Measurements from ENCODE around the gene PUS1. TPM values are rescaled to one million over a fixed set of nuclear protein-coding genes. Genes with fewer than 3 reads are reported as not detected.

PUS1 gene
- total RNA-seq, 2 donors from 2014 or later: 23.6 TPM

DNA sequence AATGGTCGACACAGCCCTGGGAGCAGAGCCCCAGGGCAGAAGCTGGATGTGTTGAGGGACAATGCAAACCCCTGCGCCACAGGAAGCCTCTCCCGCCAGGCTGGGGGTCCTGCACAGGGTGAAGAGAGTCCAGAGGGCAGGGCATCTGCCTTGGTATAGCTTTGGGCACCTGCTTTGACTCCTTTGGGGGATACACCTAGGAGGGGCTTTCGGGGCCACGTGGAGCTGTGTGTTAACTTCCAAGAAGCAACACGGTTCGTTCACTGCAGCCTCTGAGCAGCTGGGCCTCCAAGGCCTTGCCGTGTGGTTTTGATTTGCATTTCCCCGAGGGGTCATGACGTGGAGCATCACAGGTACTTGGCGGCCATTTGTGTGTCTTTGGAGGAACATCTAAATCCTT lies 5.8 kb upstream of the PUS1 start:
- Mint-ChIP-seq H3K27me3 (no peaks in the 10 kb centered on the region), H3K4me1 (peaks cover 6% of the 10 kb centered on the region), H3K27ac (peak overlapping the region; percentile 72), H3K36me3 (ENCODE audit: low read depth) (no peaks in the 10 kb centered on the region), H3K4me3 (no peak overlapping the region)
- no peaks in the 10 kb centered on the region for H3K9me3 ChIP-seq (ENCODE audit: control insufficient read depth, low read length, poor library complexity, severe bottlenecking)
- DNase-seq: no peak
- ATAC-seq: peak; percentile 52

DNA sequence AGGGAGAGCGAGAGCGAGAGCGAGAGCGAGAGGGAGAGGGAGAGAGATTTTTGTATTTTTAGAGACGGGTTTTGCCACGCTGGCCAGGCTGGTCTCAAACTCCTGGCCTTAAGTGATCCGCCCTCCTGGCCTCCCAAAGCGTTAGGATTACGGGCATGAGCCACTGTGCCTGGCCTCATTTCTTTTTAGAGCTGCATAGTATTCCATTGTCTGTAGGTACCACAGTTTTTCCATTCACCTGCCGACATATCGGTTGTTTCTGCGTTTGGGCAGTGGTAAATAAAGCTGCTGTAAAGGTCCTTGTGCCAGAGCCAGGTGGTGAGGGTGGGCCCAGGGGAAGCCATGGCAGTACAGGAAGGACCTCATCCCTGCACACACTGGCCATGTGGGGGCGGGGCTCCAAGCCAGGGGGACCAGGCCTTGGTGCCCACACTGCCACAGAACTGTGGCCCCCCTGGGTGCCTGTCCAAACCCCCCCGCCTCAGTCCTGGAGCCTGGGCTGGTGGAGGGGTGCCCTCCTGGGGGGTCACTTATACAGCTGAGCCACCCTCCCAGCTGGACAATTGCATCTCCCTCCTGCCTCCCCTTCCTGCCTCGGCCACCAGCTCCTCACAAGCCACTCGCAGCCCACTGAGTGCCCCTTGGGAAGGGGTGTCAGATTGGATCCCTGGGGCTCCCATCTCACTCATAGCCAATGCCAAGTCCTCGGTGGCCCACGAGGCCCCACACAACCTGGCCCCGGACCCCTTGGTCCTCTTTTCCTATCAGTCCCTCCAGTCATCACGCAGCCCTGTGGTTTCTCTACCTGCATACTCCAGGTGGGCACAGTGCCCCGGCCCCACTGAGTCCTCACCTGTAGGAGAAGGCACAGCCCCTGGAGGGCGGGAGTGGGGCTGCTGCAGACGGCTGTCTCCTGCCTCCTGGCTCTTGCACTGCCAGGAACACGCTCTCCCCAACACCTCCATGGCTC lies 1.7 kb upstream of the PUS1 start:
- Mint-ChIP-seq H3K4me3 (peak overlapping the region; percentile 94), H3K4me1 (peaks cover 13% of the 10 kb centered on the region), H3K27ac (no peak overlapping the region), H3K27me3 (no peaks in the 10 kb centered on the region), H3K36me3 (ENCODE audit: low read depth) (peaks cover 2% of the 10 kb centered on the region)
- ATAC-seq: no peak
- no peaks in the 10 kb centered on the region for H3K9me3 ChIP-seq (ENCODE audit: control insufficient read depth, low read length, poor library complexity, severe bottlenecking)
- no peak for DNase-seq

- Mint-ChIP-seq H3K4me1 (peaks cover 13% of the 10 kb centered on the region), H3K27ac (peak overlapping the region; percentile 89), H3K27me3 (no peaks in the 10 kb centered on the region), H3K4me3 (peak overlapping the region; percentile 94), H3K36me3 (ENCODE audit: low read depth) (peaks cover 5% of the 10 kb centered on the region)
- no peak for DNase-seq
- H3K9me3 ChIP-seq (ENCODE audit: control insufficient read depth, low read length, poor library complexity, severe bottlenecking): no peaks in the 10 kb centered on the region
- ATAC-seq: peak; percentile 3
Observed at GRCh38 chr12:131928080-131928710, 881 bp upstream of the PUS1 start.

DNA sequence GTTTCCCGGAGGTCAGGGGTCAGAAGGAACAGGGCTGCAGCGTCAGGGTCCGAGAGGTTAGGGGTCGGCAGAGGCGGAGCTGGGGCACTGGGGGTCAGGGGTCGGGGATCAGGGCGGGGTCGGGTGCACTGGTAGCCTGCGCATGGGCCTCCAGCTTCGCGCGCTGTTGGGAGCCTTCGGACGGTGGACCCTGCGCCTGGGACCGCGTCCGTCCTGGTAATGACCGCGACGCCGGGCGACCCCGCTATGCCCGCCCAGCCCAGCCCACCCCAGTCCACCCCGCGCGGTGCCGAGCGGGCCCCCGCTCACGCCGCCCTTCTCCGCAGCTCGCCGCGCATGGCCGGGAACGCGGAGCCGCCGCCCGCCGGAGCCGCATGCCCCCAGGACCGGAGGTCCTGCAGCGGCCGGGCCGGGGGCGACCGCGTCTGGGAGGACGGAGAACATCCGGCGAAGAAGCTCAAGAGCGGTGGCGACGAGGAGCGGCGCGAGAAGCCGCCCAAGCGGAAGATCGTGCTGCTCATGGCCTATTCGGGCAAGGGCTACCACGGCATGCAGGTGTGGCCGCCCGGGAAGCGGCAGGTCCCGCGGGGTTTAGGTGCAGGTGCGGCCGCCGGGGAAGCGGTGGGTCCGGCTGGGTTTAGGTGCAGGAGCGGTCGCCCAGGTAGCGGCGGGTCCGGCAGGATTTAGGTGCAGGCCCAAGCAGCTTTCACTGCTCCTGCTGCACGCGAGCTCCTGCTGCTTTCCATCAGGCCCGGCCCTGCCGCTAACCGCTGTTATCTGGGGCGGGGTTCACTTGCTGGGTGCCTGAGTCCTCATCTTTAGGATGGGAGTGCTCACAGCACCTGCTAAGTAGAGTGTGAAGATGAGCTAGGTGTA lies 743 bp downstream of the PUS1 start:
- ATAC-seq (no peak), DNase-seq (no peak)
- H3K27ac Mint-ChIP-seq: peak overlapping the region; percentile 89
- peak overlapping the region; percentile 98 for H3K4me3 Mint-ChIP-seq
- H3K27me3 Mint-ChIP-seq: no peaks in the 10 kb centered on the region
- H3K36me3 Mint-ChIP-seq (ENCODE audit: low read depth): peaks cover 10% of the 10 kb centered on the region
- no peaks in the 10 kb centered on the region for H3K9me3 ChIP-seq (ENCODE audit: control insufficient read depth, low read length, poor library complexity, severe bottlenecking)
- peaks cover 16% of the 10 kb centered on the region for H3K4me1 Mint-ChIP-seq

DNA sequence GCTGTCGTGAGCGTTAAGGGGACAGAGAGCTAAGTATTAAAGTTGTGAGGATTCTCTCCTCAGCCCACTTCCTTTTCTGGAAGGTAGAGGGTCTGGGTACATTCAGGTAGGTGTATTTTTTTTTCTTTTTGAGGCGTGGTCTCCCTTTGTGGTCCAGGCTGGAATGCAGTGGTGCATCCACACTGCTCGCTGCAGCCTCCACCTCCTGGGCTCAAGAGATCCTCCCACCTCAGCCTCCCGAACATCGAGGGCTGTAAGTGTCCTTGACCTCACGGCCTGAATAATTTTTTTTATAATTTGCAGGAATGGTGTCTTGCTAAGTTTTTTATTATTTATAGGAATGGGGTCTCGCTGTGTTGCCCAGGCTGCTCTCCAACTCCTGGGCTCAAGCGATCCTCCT lies 1.4 kb downstream of the PUS1 start:
- Mint-ChIP-seq H3K36me3 (ENCODE audit: low read depth) (peaks cover 10% of the 10 kb centered on the region), H3K27me3 (no peaks in the 10 kb centered on the region), H3K4me3 (peak overlapping the region; percentile 98), H3K27ac (peak overlapping the region; percentile 86), H3K4me1 (peaks cover 16% of the 10 kb centered on the region)
- no peaks in the 10 kb centered on the region for H3K9me3 ChIP-seq (ENCODE audit: control insufficient read depth, low read length, poor library complexity, severe bottlenecking)
- ATAC-seq (no peak), DNase-seq (no peak)

- no peak overlapping the region for H3K27ac Mint-ChIP-seq
Observed at GRCh38 chr12:131933387-131933786, 4.3 kb downstream of the PUS1 start.

GRCh38 chr12:131934535-131934934 lies 5.5 kb downstream of the PUS1 start:
- Mint-ChIP-seq H3K27ac (no peak overlapping the region), H3K27me3 (no peaks in the 10 kb centered on the region), H3K4me1 (peaks cover 7% of the 10 kb centered on the region), H3K36me3 (ENCODE audit: low read depth) (peaks cover 8% of the 10 kb centered on the region), H3K4me3 (no peak overlapping the region)
- ATAC-seq: no peak
- DNase-seq: no peak
- H3K9me3 ChIP-seq (ENCODE audit: control insufficient read depth, low read length, poor library complexity, severe bottlenecking): no peaks in the 10 kb centered on the region

More at GRCh38 chr12:131933387-131933786, 4.3 kb downstream of the PUS1 start:
- DNase-seq: no peak
- no peak for ATAC-seq
- Mint-ChIP-seq H3K4me1 (peaks cover 10% of the 10 kb centered on the region), H3K27me3 (no peaks in the 10 kb centered on the region), H3K36me3 (ENCODE audit: low read depth) (peaks cover 10% of the 10 kb centered on the region), H3K4me3 (no peak overlapping the region)
- no peaks in the 10 kb centered on the region for H3K9me3 ChIP-seq (ENCODE audit: control insufficient read depth, low read length, poor library complexity, severe bottlenecking)

- no peak for DNase-seq
- H3K4me1 Mint-ChIP-seq: peaks cover 5% of the 10 kb centered on the region
- H3K9me3 ChIP-seq (ENCODE audit: control insufficient read depth, low read length, poor library complexity, severe bottlenecking): no peaks in the 10 kb centered on the region
- ATAC-seq: no peak
- H3K36me3 Mint-ChIP-seq (ENCODE audit: low read depth): peaks cover 6% of the 10 kb centered on the region
- no peak overlapping the region for H3K4me3 Mint-ChIP-seq
- no peak overlapping the region for H3K27ac Mint-ChIP-seq
- H3K27me3 Mint-ChIP-seq: no peaks in the 10 kb centered on the region
Observed at GRCh38 chr12:131938082-131938481, 9.0 kb downstream of the PUS1 start.

DNA sequence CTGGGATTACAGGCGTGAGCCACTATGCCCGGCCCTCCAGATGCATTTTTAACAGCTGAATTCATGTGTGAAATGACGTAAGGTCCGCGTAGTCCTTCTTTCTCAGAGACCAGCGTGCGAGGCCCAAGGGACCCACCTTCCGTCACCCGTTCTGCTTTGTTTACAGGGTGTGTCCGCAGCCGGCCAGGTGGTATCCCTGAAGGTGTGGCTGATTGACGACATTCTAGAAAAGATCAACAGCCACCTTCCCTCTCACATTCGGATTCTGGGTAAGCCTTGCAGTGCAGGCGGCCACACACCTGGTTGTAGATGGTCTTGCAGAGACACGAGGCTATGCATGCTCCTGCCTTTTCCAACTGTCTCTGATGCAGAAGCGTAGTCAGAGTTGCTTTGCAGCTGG lies 9.9 kb downstream of the PUS1 start:
- Mint-ChIP-seq H3K4me3 (no peak overlapping the region), H3K36me3 (ENCODE audit: low read depth) (peaks cover 2% of the 10 kb centered on the region), H3K4me1 (peaks cover 2% of the 10 kb centered on the region), H3K27ac (no peak overlapping the region), H3K27me3 (no peaks in the 10 kb centered on the region)
- DNase-seq: no peak
- no peak for ATAC-seq
- H3K9me3 ChIP-seq (ENCODE audit: control insufficient read depth, low read length, poor library complexity, severe bottlenecking): no peaks in the 10 kb centered on the region

DNA sequence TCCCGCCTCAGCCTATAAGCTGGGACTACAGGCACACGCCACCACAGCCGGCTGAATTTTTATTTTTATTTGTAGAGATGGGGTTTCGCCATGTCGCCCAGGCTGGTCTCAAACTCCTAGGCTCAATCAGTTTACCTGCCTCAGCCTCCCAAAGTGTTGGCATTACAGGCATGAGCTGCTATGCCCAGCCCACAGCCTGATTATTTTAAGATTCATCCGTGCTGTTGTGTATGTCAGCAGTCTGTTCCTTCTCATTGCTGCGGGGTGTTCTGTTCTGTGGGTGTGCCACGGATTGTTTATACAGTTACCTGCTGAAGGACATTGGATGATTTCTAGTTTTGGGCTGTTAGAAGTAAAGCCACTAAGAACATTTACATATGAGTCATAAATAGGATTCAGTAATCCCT lies 11.1 kb downstream of the PUS1 start:
- Mint-ChIP-seq H3K4me1 (peaks cover 2% of the 10 kb centered on the region), H3K27ac (no peak overlapping the region), H3K4me3 (no peak overlapping the region), H3K36me3 (ENCODE audit: low read depth) (peaks cover 2% of the 10 kb centered on the region), H3K27me3 (no peaks in the 10 kb centered on the region)
- H3K9me3 ChIP-seq (ENCODE audit: control insufficient read depth, low read length, poor library complexity, severe bottlenecking): no peaks in the 10 kb centered on the region
- ATAC-seq (no peak), DNase-seq (no peak)

DNA sequence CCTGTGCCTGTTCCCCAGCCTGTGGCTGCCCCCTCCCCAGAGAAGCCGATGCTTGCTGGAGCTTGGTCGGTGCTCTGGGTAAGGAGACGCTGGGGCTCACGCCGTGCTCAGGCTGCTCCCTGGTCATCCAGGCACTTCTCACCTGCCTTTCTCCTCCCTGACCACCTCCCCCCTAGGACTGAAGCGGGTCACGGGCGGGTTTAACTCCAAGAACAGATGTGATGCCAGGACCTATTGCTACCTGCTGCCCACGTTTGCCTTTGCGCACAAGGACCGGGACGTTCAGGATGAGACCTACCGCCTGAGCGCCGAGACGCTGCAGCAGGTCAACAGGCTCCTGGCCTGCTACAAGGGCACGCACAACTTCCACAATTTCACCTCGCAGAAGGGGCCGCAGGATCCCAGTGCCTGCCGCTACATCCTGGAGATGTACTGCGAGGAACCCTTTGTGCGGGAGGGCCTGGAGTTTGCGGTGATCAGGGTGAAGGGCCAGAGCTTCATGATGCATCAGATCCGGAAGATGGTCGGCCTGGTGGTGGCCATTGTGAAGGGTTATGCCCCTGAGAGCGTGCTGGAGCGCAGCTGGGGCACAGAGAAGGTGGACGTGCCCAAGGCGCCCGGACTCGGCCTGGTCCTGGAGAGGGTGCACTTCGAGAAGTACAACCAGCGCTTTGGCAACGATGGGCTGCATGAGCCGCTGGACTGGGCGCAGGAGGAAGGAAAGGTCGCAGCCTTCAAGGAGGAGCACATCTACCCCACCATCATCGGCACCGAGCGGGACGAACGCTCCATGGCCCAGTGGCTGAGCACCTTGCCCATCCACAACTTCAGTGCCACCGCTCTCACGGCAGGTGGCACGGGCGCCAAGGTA lies 12.3 kb downstream of the PUS1 start:
- H3K9me3 ChIP-seq (ENCODE audit: control insufficient read depth, low read length, poor library complexity, severe bottlenecking): no peaks in the 10 kb centered on the region
- H3K27me3 Mint-ChIP-seq: no peaks in the 10 kb centered on the region
- peaks cover 2% of the 10 kb centered on the region for H3K36me3 Mint-ChIP-seq (ENCODE audit: low read depth)
- no peak overlapping the region for H3K4me3 Mint-ChIP-seq
- no peak overlapping the region for H3K27ac Mint-ChIP-seq
- H3K4me1 Mint-ChIP-seq: peaks cover 2% of the 10 kb centered on the region
- ATAC-seq (no peak), DNase-seq (no peak)

- H3K27ac Mint-ChIP-seq: no peak overlapping the region
- ATAC-seq: no peak
- H3K9me3 ChIP-seq (ENCODE audit: control insufficient read depth, low read length, poor library complexity, severe bottlenecking): no peaks in the 10 kb centered on the region
- H3K4me1 Mint-ChIP-seq: peaks cover 2% of the 10 kb centered on the region
- no peaks in the 10 kb centered on the region for H3K27me3 Mint-ChIP-seq
- H3K4me3 Mint-ChIP-seq: no peak overlapping the region
- H3K36me3 Mint-ChIP-seq (ENCODE audit: low read depth): peaks cover 2% of the 10 kb centered on the region
- DNase-seq: no peak
Observed at GRCh38 chr12:131941987-131942341, 12.9 kb downstream of the PUS1 start.

All from T-helper 17 cell (primary cell).